ENCODE data around the gene CNOT1. TPM values are rescaled to one million over a fixed set of nuclear protein-coding genes. Genes with fewer than 3 reads are reported as not detected.
A peak's percentile ranks its signal among the peaks of the same experiment; 100 is the strongest.

The CNOT1 gene
- total RNA-seq, 1 experiment from 2014 or later = 328 TPM

GRCh38 chr16:58471209-58471975 is 158.2 kb downstream of the CNOT1 start:
- no peak overlapping the region for H3K9ac ChIP-seq (ENCODE audit: extremely low read depth, insufficient read length, low read length)
- no peaks in the 10 kb centered on the region; the same call in 1 of the 2 replicates for H3K27me3 ChIP-seq (ENCODE audit: insufficient read depth, low read length)
- no peak overlapping the region for H3K18ac ChIP-seq (ENCODE audit: insufficient read length, low read depth, low read length)
- no peak overlapping the region for H2BK12ac ChIP-seq (ENCODE audit: insufficient read length, low read depth, low read length)
- no peak overlapping the region for H3K14ac ChIP-seq (ENCODE audit: insufficient read depth, low read length)
- Mint-ChIP-seq H3K36me3 (ENCODE audit: insufficient read depth in 1 of 3, low read depth in 3 of 3) (peaks cover 0 to 6% (median 0%) of the 10 kb centered on the region in 3 experiments; a peak in 1 of 7 replicates), H3K9me3 (peaks cover 0 to 3% of the 10 kb centered on the region in 2 experiments; a peak in 1 of 5 replicates), H3K4me3 (no peak overlapping the region), H3K27me3 (ENCODE audit: low read depth) (peaks cover 42% of the 10 kb centered on the region), H3K27ac (peak overlapping the region in 2 of 3 experiments; percentile 48 to 81; a peak in 2 of 7 replicates), H3K4me1 (peaks cover 11 to 40% of the 10 kb centered on the region in 2 experiments)
- H3K23ac ChIP-seq (ENCODE audit: insufficient read length, low read depth, low read length) = no peak overlapping the region
- H2BK15ac ChIP-seq (ENCODE audit: low read depth, low read length) = no peak overlapping the region
- TF ChIP-seq CTCF (conservative IDR thresholded peaks at IDR 0.05) = no peak
- H3K27ac ChIP-seq (ENCODE audit: insufficient read length, low read depth, low read length) = no peak overlapping the region
- H2BK20ac ChIP-seq (ENCODE audit: low read depth, low read length, poor library complexity, severe bottlenecking) = no peak overlapping the region
- WGBS (ENCODE audit: extremely low coverage, insufficient read length, low lambda C conversion rate) = no CpG with 5 or more reads among the region's 10 CpGs
- no peaks in the 10 kb centered on the region for H3K4me1 ChIP-seq (ENCODE audit: insufficient read depth, low read length)
- H3K23me2 ChIP-seq (ENCODE audit: insufficient read length, low read depth, low read length, poor library complexity, severe bottlenecking) = no peaks in the 10 kb centered on the region
- no peak for DNase-seq
- H3K4me2 ChIP-seq (ENCODE audit: insufficient read depth, insufficient read length, low read length) = no peak overlapping the region
- no peak overlapping the region for H2BK120ac ChIP-seq (ENCODE audit: low read depth, low read length, poor library complexity, severe bottlenecking)
- H3K56ac ChIP-seq (ENCODE audit: insufficient read length, low read depth, low read length) = no peak overlapping the region
- no peak overlapping the region for H2AFZ ChIP-seq (ENCODE audit: low read length)
- H3K79me2 ChIP-seq (ENCODE audit: insufficient read depth, low read length) = no peaks in the 10 kb centered on the region
- H2AK5ac ChIP-seq (ENCODE audit: insufficient read length, low read length) = no peak overlapping the region
- no peak overlapping the region for H4K91ac ChIP-seq (ENCODE audit: insufficient read length, low read depth, low read length)
- no peaks in the 10 kb centered on the region for H3K79me1 ChIP-seq (ENCODE audit: insufficient read depth, low read depth, low read length, poor library complexity, severe bottlenecking)
- H3K9me3 ChIP-seq (ENCODE audit: control insufficient read depth, low read depth, low read length) = no peaks in the 10 kb centered on the region
- H3K4ac ChIP-seq (ENCODE audit: low read depth, low read length) = no peak overlapping the region
- no peaks in the 10 kb centered on the region for H4K20me1 ChIP-seq (ENCODE audit: control insufficient read depth, insufficient read depth, insufficient read length)
- no peak overlapping the region for H4K5ac ChIP-seq (ENCODE audit: insufficient read length, low read depth, low read length)
- no peak overlapping the region for H4K8ac ChIP-seq (replicated peaks; ENCODE audit: insufficient read length, low read depth, low read length)
- no peak overlapping the region for H2BK5ac ChIP-seq (ENCODE audit: insufficient read length, low read length)
- no peak overlapping the region for H3T11ph ChIP-seq (ENCODE audit: low read length)

Other genes starting within 250 kb of the CNOT1 start
- 16.4 and 17.2 TPM in 2 replicates for gene GINS3, start 237.4 kb downstream of the CNOT1 start, total RNA-seq (2021)
- gene NDRG4, start 129.7 kb downstream of the CNOT1 start, total RNA-seq (2021) = 17.0 and 18.6 TPM in 2 replicates
- 55.6 and 56.2 TPM in 2 replicates for gene SETD6, start 114.3 kb downstream of the CNOT1 start, total RNA-seq (2021)
- gene SLC38A7, start 54.9 kb upstream of the CNOT1 start, total RNA-seq (2021) = 25.0 and 26.6 TPM in 2 replicates
- 144 and 148 TPM in 2 replicates for gene GOT2, start 104.5 kb upstream of the CNOT1 start, total RNA-seq (2021)

Data from H9 (cell line).